Loucy (cell line): ENCODE measurements around the gene MPIG6B.

Experiments
- H2AFZ ChIP-seq: fragments of 200-600 bp; sonication (generic); 2 replicates; pipeline ENCODE4 v1.6.0; 2016; ENCODE audit warnings: antibody characterized with exemption, mild to moderate bottlenecking, low read length, moderate library complexity
- H3F3A ChIP-seq: fragments of 200-600 bp; 2 replicates; pipeline ENCODE4 v1.6.0; 2016; ENCODE audit warnings: antibody characterized with exemption, low read depth, mild to moderate bottlenecking
- H3K27me3 ChIP-seq: fragments of 200-600 bp; sonication (generic); 2 replicates; pipeline ENCODE4 v1.6.1; 2014; ENCODE audit warnings: low read length, mild to moderate bottlenecking; ENCODE audit not compliant: insufficient read depth, poor library complexity, severe bottlenecking
- H3K36me3 ChIP-seq: fragments of 200-600 bp; sonication (generic); 2 replicates; pipeline ENCODE4 v1.6.1; 2016; ENCODE audit warnings: low read length; ENCODE audit not compliant: insufficient read depth
- H3K4me1 ChIP-seq: fragments of 200-600 bp; sonication (generic); 2 replicates; pipeline ENCODE4 v1.5.1; 2014; ENCODE audit warnings: low read length, mild to moderate bottlenecking; ENCODE audit not compliant: insufficient read depth, poor library complexity, severe bottlenecking
- H3K4me2 ChIP-seq: fragments of 200-600 bp; sonication (generic); 2 replicates; pipeline ENCODE4 v1.6.0; 2014; ENCODE audit warnings: antibody characterized with exemption, low read length, low read depth, mild to moderate bottlenecking; ENCODE audit not compliant: poor library complexity, severe bottlenecking
- H3K4me3 ChIP-seq: fragments of 200-600 bp; sonication (generic); 2 replicates; pipeline ENCODE4 v1.5.1; 2014; ENCODE audit warnings: low read length, mild to moderate bottlenecking, mixed read lengths; ENCODE audit not compliant: poor library complexity, severe bottlenecking
- H3K79me2 ChIP-seq: fragments of 200-600 bp; sonication (generic); 2 replicates; pipeline ENCODE4 v1.6.1; 2014; ENCODE audit warnings: low read length; ENCODE audit not compliant: insufficient read depth
- H3K9ac ChIP-seq: fragments of 200-600 bp; sonication (generic); 2 replicates; pipeline ENCODE4 v1.6.0; 2014; ENCODE audit warnings: mild to moderate bottlenecking, low read depth, low read length, moderate library complexity; ENCODE audit not compliant: poor library complexity, severe bottlenecking
- H3K9me2 ChIP-seq: fragments of 200-600 bp; sonication (generic); replicated peaks from 2 replicates; pipeline ENCODE4 v1.6.1; 2016; ENCODE audit warnings: low read depth, low read length, mixed read lengths
- H3K9me3 ChIP-seq: fragments of 200-600 bp; sonication (generic); 2 replicates; pipeline ENCODE4 v1.6.1; 2014; ENCODE audit warnings: mild to moderate bottlenecking, antibody characterized with exemption, low read length, low read depth; ENCODE audit not compliant: insufficient read depth
- H4K20me1 ChIP-seq: fragments of 200-600 bp; sonication (generic); 2 replicates; pipeline ENCODE4 v1.6.0; 2014; ENCODE audit warnings: antibody characterized with exemption, low read length, mild to moderate bottlenecking; ENCODE audit not compliant: insufficient read depth, poor library complexity, severe bottlenecking
- CTCF ChIP-seq: fragments of 200-600 bp; sonication (generic); conservative IDR thresholded peaks from 2 replicates; pipeline ENCODE4 v1.5.1; 2014; ENCODE audit warnings: mild to moderate bottlenecking, antibody characterized with exemption, low read length
- EZH2phosphoT487 ChIP-seq: fragments of 200-600 bp; IDR thresholded peaks from 2 replicates; pipeline ENCODE4 v1.6.1; 2018; ENCODE audit warnings: antibody characterized with exemption, mild to moderate bottlenecking, moderate library complexity, borderline replicate concordance

Gene MPIG6B

GRCh38 chr6:31734247-31734820 is 11.2 kb downstream of the MPIG6B start:
- H3K9me2 ChIP-seq: no peaks in the 10 kb centered on the region
- peaks cover 36% of the 10 kb centered on the region for H4K20me1 ChIP-seq
- H3K4me3 ChIP-seq: peak overlapping the region; percentile 100
- H3K79me2 ChIP-seq: peaks cover 75% of the 10 kb centered on the region
- H3K9ac ChIP-seq: peak overlapping the region; percentile 100
- H3K36me3 ChIP-seq: peaks cover 35% of the 10 kb centered on the region
- H2AFZ ChIP-seq: no peak overlapping the region
- H3F3A ChIP-seq: peaks cover 23% of the 10 kb centered on the region
- no peaks in the 10 kb centered on the region for H3K9me3 ChIP-seq
- H3K27me3 ChIP-seq: peaks cover 9% of the 10 kb centered on the region
- TF ChIP-seq CTCF: no peak
- no peak for TF ChIP-seq EZH2phosphoT487
- H3K4me2 ChIP-seq: peak overlapping the region; percentile 99
- H3K4me1 ChIP-seq: peaks cover 61% of the 10 kb centered on the region

GRCh38 chr6:31734821-31735406 is 11.7 kb downstream of the MPIG6B start:
- peaks cover 63% of the 10 kb centered on the region for H3K4me1 ChIP-seq
- H3K79me2 ChIP-seq: peaks cover 71% of the 10 kb centered on the region
- H3K9ac ChIP-seq: peak overlapping the region; percentile 100
- no peaks in the 10 kb centered on the region for H3K9me2 ChIP-seq
- peak overlapping the region; percentile 100 for H3K4me3 ChIP-seq
- peaks cover 23% of the 10 kb centered on the region for H3F3A ChIP-seq
- peaks cover 36% of the 10 kb centered on the region for H4K20me1 ChIP-seq
- H3K27me3 ChIP-seq: peaks cover 9% of the 10 kb centered on the region
- H3K9me3 ChIP-seq: no peaks in the 10 kb centered on the region
- H3K4me2 ChIP-seq: peak overlapping the region; percentile 99
- TF ChIP-seq EZH2phosphoT487: no peak
- TF ChIP-seq CTCF: no peak
- no peak overlapping the region for H2AFZ ChIP-seq
- peaks cover 35% of the 10 kb centered on the region for H3K36me3 ChIP-seq

GRCh38 chr6:31736021-31736767 is 13.0 kb downstream of the MPIG6B start, which contains the start of gene CLIC1:
TSS of gene CLIC1 (minus strand) at chr6:31736530. CDS start at chr6:31736300, 230 bp downstream.
- peaks cover 27% of the 10 kb centered on the region for H3K36me3 ChIP-seq
- H4K20me1 ChIP-seq: peaks cover 29% of the 10 kb centered on the region
- no peaks in the 10 kb centered on the region for H3K9me2 ChIP-seq
- H3F3A ChIP-seq: peaks cover 20% of the 10 kb centered on the region
- peak within 1 kb of the TSS; percentile 100 for H3K9ac ChIP-seq
- H3K4me2 ChIP-seq: peak within 1 kb of the TSS; percentile 99
- H2AFZ ChIP-seq: no peak within 1 kb of the TSS
- H3K4me3 ChIP-seq: peak within 1 kb of the TSS; percentile 100
- peaks cover 75% of the 10 kb centered on the region for H3K79me2 ChIP-seq
- H3K9me3 ChIP-seq: no peaks in the 10 kb centered on the region
- peaks cover 9% of the 10 kb centered on the region for H3K27me3 ChIP-seq
- peaks cover 60% of the 10 kb centered on the region for H3K4me1 ChIP-seq
- TF ChIP-seq CTCF (no peak), EZH2phosphoT487 (no peak)
